ENCODE measurements around the gene TOMM7. TPM values are rescaled to one million over a fixed set of nuclear protein-coding genes. Genes with fewer than 3 reads are reported as not detected.
A peak's percentile ranks its signal among the peaks of the same experiment; 100 is the strongest.

TOMM7 gene
- 117 and 160 TPM in 2 replicates for total RNA-seq (2014; rRNA removed; shearing (Covaris generic))
- polyA plus RNA-seq (2015; cell fraction: cytosol; rRNA removed): 116 and 169 TPM in 2 replicates
- polyA plus RNA-seq (2015; cell fraction: nucleus; rRNA removed): 39.9 and 48.7 TPM in 2 replicates

DNA sequence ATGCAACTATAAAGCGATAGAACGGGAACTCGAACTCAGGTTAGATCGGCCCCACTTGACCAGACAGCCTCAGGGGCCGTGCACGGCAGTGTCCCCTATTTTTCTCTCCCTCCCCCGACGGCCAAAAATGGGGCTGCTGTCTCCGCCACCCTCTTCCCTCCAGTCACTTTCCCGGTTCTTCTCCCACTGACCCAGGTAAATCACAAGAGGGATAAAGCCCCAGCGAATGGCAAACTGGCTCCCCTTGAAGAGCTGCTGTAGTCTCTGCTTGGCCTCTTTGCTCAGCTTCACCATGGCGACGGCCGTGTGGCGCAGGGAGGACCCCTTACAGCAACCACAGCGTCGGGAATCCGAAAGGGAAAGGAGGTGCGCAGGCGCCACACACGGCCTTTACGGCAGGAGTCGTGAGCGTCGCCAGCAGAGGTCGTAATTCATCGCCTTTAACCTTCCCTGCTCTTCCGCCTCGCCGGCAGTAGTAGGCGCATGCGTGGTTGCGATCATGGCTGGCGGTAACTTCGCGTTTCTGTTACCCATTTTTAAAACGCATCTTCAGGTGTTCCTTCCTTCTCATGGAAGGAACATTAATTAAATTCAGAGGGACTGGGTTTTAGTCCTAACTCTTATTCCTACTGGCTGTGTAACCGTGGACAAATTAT is at the start of gene TOMM7:
TOMM7 (minus strand) TSS at position 364 of the 656 bp plus-strand sequence; CDS start at position 294, 70 bp downstream.
- DNase-seq (ENCODE audit: low read depth): peak; percentile 97

DNA sequence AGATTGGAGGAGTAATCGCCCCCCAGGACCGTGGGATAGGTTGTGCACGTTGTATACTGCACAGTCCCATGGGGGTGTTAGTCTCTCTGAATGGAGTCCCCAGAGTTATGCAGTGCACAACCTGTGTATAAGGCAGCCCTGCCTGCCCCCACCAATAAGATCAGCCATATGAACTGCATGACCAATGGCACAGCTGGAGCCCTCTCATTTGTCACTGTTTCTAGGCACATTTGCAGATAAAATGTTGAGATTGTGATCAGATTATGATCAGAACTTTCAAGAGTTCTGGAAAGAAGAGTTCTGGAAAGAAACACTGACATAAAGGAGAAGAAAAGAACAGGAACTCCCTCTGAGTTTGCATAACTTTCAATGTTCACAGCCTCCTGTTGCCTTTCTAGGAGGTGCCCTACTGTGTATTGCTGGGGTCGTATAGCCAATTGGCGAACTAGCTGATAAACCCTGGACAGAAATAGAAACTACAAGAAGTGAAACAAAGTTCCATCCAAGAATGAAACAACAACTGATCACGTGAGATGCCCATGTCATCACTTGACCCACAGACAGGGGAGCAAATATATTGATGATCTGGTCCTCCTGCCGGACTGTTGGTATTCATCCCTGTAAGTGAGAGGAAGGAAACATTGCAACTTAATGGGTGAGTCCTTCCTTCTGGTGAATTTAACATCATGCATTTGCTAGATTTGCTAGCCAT is 49.6 kb upstream of the TOMM7 start:
- DNase-seq (ENCODE audit: low read depth): no peak

DNA sequence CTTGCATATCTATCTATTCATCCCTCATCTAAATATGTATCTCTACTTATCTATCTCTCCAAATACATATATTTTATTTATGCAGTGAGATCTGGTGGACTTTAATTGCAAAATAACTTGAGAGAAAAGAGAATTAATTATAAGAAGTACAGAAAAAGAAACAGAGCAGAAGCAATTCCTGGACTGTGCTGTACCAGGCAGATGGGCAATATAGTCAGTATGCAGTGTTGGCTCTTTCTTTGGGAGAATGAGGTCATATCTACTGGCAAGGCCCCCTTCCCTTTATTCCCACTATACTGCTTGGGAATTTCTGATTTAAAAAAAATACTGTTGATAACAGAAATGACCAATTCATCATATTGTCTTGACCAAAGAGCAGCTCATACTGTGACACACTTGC is 49.0 kb upstream of the TOMM7 start:
- DNase-seq (ENCODE audit: low read depth): no peak

- DNase-seq (ENCODE audit: low read depth): no peak
Measured at GRCh38 chr7:22868509-22868908, 45.9 kb upstream of the TOMM7 start.

- DNase-seq (ENCODE audit: low read depth): no peak
Measured at GRCh38 chr7:22867589-22867988, 44.9 kb upstream of the TOMM7 start.

GRCh38 chr7:22867003-22867402 is 44.4 kb upstream of the TOMM7 start:
- DNase-seq (ENCODE audit: low read depth): no peak

GRCh38 chr7:22865602-22865960 is 42.9 kb upstream of the TOMM7 start:
- no peak for DNase-seq (ENCODE audit: low read depth)

DNA sequence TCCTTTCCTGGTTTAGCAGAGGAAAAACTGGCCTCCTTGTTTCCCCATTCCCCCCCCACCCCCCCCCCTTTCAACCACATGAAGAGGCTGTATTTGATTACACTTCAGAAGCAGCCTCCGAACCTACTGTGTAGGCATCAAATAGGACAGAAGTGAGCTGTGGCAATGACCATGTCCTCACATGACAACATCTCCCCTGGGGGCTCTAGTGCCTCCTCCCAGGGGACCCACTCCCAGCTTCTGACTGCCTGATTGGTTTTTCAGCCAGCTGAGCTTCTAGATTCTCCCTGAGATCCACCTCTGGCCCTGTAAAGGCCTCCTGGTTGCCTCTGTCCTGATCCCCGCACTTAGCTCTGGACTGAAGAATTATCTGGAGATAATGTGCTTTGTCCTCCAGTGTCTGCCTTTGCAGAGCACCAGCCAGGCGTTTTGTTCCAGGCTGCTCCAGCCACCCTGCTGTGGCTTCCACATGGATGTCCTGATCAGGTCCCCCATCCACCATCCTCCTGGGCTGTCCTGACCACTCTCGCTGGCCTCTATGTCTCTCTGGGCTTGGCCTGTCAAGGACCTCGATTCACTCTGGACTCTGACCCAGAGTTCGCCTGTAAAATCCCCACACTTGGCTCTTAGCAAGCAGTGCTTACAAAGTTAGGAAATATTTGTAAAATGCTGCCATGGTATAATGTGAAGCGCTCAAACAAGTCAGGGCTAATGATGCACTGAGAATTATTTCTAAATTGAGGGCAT is 42.4 kb upstream of the TOMM7 start:
- no peak for DNase-seq (ENCODE audit: low read depth)

- no peak for DNase-seq (ENCODE audit: low read depth)
Measured at GRCh38 chr7:22864301-22864700, 41.7 kb upstream of the TOMM7 start.

DNA sequence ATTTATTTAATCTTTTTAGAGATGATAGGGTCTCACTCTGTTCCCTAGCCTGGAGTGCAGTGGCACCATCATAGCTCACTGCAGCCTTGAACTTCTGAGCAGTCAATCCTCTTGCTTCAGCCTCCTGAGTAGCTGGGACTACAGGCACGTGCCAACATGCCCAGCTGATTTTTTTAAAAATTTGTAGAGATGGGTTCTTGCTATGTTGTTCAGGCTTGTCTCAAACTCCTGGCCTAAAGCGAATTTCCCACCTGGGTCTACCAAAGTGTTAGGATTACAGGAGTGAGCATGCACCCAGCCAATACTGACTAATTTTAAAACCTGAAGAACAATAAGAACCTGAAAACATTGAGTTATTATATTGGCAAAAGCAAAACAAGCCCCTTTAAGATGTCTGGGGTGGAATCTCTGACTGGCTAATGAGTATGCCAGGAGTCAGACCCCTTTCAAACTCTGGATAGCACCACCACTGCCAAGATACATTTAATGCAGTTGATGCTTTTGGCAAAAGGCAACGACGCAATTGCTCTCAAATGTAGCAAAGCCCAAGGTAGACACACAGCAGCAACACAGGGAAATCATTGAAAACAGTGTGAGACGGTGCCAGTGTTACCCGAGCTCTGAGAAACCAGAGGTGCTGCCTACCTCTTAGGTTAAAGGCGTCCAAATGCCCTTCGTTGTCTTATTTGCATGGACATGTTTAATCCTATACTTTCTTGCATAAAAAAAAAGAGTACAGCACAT is 40.7 kb upstream of the TOMM7 start:
- DNase-seq (ENCODE audit: low read depth): no peak

- DNase-seq (ENCODE audit: low read depth): no peak
Measured at GRCh38 chr7:22861576-22861975, 38.9 kb upstream of the TOMM7 start.

- no peak for DNase-seq (ENCODE audit: low read depth)
Measured at GRCh38 chr7:22860784-22861482, 38.3 kb upstream of the TOMM7 start.

DNA sequence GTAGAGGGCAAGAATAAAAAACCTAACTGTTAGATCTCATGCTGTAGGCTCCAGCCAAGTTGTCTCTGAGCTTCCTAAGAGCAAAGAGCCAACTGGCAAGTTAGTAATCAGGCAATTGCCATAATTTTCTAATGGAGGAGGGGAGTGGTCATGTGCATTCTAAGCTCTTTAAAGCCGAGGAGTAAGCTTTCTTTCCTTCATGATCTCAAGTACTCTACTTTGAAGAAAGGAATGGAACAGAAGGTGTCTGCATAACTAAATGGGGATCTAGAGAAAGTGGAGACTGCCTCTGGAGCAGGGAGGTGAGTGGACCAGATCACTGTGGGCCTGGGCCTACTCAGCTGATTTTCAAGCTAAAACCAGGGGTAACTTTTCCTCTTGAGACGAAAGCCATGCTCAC is 37.7 kb upstream of the TOMM7 start:
- DNase-seq (ENCODE audit: low read depth): no peak

DNA sequence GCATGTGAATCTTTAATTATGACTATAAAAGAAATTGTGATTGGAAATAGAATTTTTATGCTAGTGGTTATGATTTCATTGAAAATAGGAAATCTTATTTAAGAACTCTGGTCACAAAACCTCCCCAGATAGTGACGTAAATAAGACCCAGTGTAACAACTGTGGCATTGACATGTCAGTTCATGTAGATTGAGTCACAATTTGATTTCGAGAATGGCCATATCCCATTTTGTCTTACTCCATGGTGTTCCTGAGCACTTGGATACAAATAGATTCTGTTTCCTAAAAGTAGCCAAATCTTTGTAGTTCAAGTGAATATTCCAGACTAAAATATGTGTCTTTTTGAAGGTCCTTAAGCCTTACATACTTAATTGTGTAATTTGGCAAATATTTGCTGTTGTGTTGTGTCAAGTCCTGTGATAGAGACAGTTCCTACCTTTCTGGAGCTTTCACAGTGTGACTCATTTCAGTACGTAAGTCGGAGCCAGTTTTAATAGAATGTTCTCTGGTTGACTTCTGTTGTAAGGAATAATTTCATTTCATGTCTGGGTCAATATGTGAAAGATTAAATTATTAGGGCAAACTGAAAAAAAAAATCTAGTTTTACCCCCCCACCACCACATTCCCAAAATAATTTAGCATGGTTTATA is 37.1 kb upstream of the TOMM7 start:
- DNase-seq (ENCODE audit: low read depth): no peak

GRCh38 chr7:22858640-22859561 is 36.3 kb upstream of the TOMM7 start:
- peak; percentile 93 for DNase-seq (ENCODE audit: low read depth)

DNA sequence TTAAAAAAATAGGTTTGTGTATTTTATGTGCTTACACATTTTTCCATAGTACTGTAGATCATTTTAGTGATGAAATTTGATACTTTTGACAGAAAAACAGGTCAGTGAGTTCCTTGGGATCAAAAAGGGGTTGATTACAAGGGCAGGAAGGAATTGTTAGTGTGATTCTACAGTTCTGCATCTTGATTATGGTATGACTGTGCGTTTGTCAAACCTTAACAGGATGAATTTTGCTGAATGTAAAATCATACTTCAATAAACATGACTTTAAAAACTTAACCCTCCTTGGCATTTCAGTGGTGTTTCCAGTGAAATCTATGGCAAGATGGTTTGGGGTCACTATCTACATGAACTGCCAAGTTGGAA is 35.6 kb upstream of the TOMM7 start:
- no peak for DNase-seq (ENCODE audit: low read depth)

- no peak for DNase-seq (ENCODE audit: low read depth)
Measured at GRCh38 chr7:22856416-22856815, 33.8 kb upstream of the TOMM7 start.

DNA sequence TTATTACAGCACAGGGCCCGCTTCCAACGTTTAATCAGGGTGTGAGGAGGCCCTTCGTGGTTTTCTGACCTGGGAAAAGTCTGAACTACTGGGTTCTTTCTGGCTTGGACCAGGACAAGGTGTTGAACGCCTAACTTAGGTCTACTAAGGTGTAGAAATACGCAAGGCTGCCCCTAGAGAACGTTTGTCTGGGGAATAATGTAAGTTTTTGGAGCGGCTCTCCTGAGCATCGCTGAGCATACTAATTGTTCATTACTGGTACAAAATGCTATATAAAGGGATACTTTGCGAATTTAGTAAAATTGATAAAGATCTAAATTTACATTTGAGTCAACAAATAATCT is 32.4 kb upstream of the TOMM7 start:
- DNase-seq (ENCODE audit: low read depth): peak; percentile 18

All from HT1080 (cell line).